H9 (cell line): ENCODE results near the gene SPESP1. TPM values are rescaled to one million over a fixed set of nuclear protein-coding genes. Genes with fewer than 3 reads are reported as not detected.

Experiments used
- DNase-seq: peaks from one replicate; pipeline ENCODE4 v3.0.0-alpha.2; 2017
- H2AFZ ChIP-seq: one replicate; pipeline ENCODE4 v1.6.1; 2013; ENCODE audit warnings: mild to moderate bottlenecking, low read length, control low read depth, moderate library complexity
- H2AK5ac ChIP-seq: 2 replicates; pipeline ENCODE4 v1.6.1; 2013; ENCODE audit warnings: low read length, control low read depth, mixed read lengths; ENCODE audit not compliant: insufficient read length
- H2BK120ac ChIP-seq: one replicate; pipeline ENCODE4 v1.6.1; 2013; ENCODE audit warnings: low read depth, mild to moderate bottlenecking, low read length, control low read depth, inconsistent platforms; ENCODE audit not compliant: poor library complexity, severe bottlenecking
- H2BK12ac ChIP-seq: 2 replicates; pipeline ENCODE4 v1.6.1; 2013; ENCODE audit warnings: low read length, control low read depth, mixed read lengths, low read depth; ENCODE audit not compliant: insufficient read length
- H2BK15ac ChIP-seq: 2 replicates; pipeline ENCODE4 v1.6.1; 2013; ENCODE audit warnings: low read depth, low read length, control low read depth
- H2BK20ac ChIP-seq: one replicate; pipeline ENCODE4 v1.6.1; 2013; ENCODE audit warnings: low read depth, mild to moderate bottlenecking, low read length, control low read depth, inconsistent platforms; ENCODE audit not compliant: poor library complexity, severe bottlenecking
- H2BK5ac ChIP-seq: 2 replicates; pipeline ENCODE4 v1.6.1; 2013; ENCODE audit warnings: low read length, control low read depth, mixed read lengths; ENCODE audit not compliant: insufficient read length
- H3K14ac ChIP-seq: 2 replicates; pipeline ENCODE4 v1.6.1; 2013; ENCODE audit warnings: low read length, control low read depth; ENCODE audit not compliant: insufficient read depth
- H3K18ac ChIP-seq: 2 replicates; pipeline ENCODE4 v1.6.1; 2013; ENCODE audit warnings: low read depth, mild to moderate bottlenecking, mixed read lengths, low read length, control low read depth; ENCODE audit not compliant: insufficient read length
- H3K23ac ChIP-seq: 2 replicates; pipeline ENCODE4 v1.6.1; 2013; ENCODE audit warnings: low read length, control low read depth, mixed read lengths, low read depth; ENCODE audit not compliant: insufficient read length
- H3K23me2 ChIP-seq: 2 replicates; pipeline ENCODE4 v1.6.1; 2013; ENCODE audit warnings: low read depth, mild to moderate bottlenecking, mixed read lengths, low read length, control low read depth; ENCODE audit not compliant: insufficient read length, poor library complexity, severe bottlenecking
- H3K27ac ChIP-seq: 2 replicates; pipeline ENCODE4 v1.5.1; 2013; ENCODE audit warnings: low read length, control low read depth, mixed read lengths, low read depth; ENCODE audit not compliant: insufficient read length
- H3K27me3 ChIP-seq: 2 replicates; pipeline ENCODE4 v1.6.1; 2013; ENCODE audit warnings: low read length, control low read depth, inconsistent platforms; ENCODE audit not compliant: insufficient read depth
- H3K4ac ChIP-seq: 2 replicates; pipeline ENCODE4 v1.6.1; 2013; ENCODE audit warnings: low read depth, mild to moderate bottlenecking, control low read depth, inconsistent platforms, low read length, moderate library complexity
- H3K4me1 ChIP-seq: 2 replicates; pipeline ENCODE4 v1.6.1; 2013; ENCODE audit warnings: low read length, control low read depth, inconsistent platforms; ENCODE audit not compliant: insufficient read depth
- H3K4me2 ChIP-seq: 2 replicates; pipeline ENCODE4 v1.6.1; 2013; ENCODE audit warnings: low read length, control low read depth, mixed read lengths; ENCODE audit not compliant: insufficient read length, insufficient read depth
- H3K56ac ChIP-seq: 2 replicates; pipeline ENCODE4 v1.6.1; 2013; ENCODE audit warnings: low read depth, mild to moderate bottlenecking, mixed read lengths, low read length, control low read depth; ENCODE audit not compliant: insufficient read length
- H3K79me1 ChIP-seq: 2 replicates; pipeline ENCODE4 v1.6.1; 2013; ENCODE audit warnings: low read depth, mild to moderate bottlenecking, moderate library complexity, low read length, control low read depth, inconsistent platforms; ENCODE audit not compliant: insufficient read depth, poor library complexity, severe bottlenecking
- H3K79me2 ChIP-seq: 2 replicates; pipeline ENCODE4 v1.6.1; 2013; ENCODE audit warnings: low read length, control low read depth, inconsistent platforms; ENCODE audit not compliant: insufficient read depth
- H3K9ac ChIP-seq: 2 replicates; pipeline ENCODE4 v1.6.1; 2013; ENCODE audit warnings: low read length, control low read depth, mixed read lengths; ENCODE audit not compliant: insufficient read length; ENCODE audit errors: extremely low read depth
- H3K9me3 ChIP-seq: one replicate; pipeline ENCODE4 v1.6.1; 2013; ENCODE audit warnings: low read depth, low read length, inconsistent platforms; ENCODE audit not compliant: control insufficient read depth
- H3T11ph ChIP-seq: one replicate; pipeline ENCODE4 v1.6.1; 2013; ENCODE audit warnings: mild to moderate bottlenecking, low read length, control low read depth, inconsistent platforms
- H4K20me1 ChIP-seq: one replicate; pipeline ENCODE4 v1.6.1; 2013; ENCODE audit not compliant: control insufficient read depth, insufficient read length, insufficient read depth
- H4K5ac ChIP-seq: 2 replicates; pipeline ENCODE4 v1.6.1; 2013; ENCODE audit warnings: low read depth, mild to moderate bottlenecking, mixed read lengths, low read length, control low read depth; ENCODE audit not compliant: insufficient read length
- H4K8ac ChIP-seq: replicated peaks from 2 replicates; pipeline ENCODE4 v1.6.1; 2013; ENCODE audit warnings: low read length, control low read depth, mixed read lengths, low read depth; ENCODE audit not compliant: insufficient read length
- H4K91ac ChIP-seq: 2 replicates; pipeline ENCODE4 v1.6.1; 2013; ENCODE audit warnings: low read depth, mild to moderate bottlenecking, moderate library complexity, mixed read lengths, low read length, control low read depth; ENCODE audit not compliant: insufficient read length
- H3K27ac Mint-ChIP-seq, 3 experiments: 2 replicates in 2 of 3; 3 replicates in 1 of 3; pipeline ENCODE4 v1.8.0; 2020 to 2021; ENCODE audit warnings: mixed read lengths in 3 of 3, mild to moderate bottlenecking in 1 of 3, moderate library complexity in 1 of 3
- H3K27me3 Mint-ChIP-seq: 2 replicates; pipeline ENCODE4 v1.8.0; 2021; ENCODE audit warnings: low read depth, mild to moderate bottlenecking, moderate library complexity, mixed read lengths
- H3K36me3 Mint-ChIP-seq, 3 experiments: 2 replicates in 2 of 3; 3 replicates in 1 of 3; pipeline ENCODE4 v1.8.0; 2020 to 2021; ENCODE audit warnings: low read depth in 3 of 3, mixed read lengths in 3 of 3; ENCODE audit not compliant: insufficient read depth in 1 of 3
- H3K4me1 Mint-ChIP-seq, 2 experiments: 2 replicates each; pipeline ENCODE4 v1.8.0; 2020; ENCODE audit warnings: mixed read lengths in 2 of 2
- H3K4me3 Mint-ChIP-seq, 2 experiments: 2 replicates in 1 of 2; 3 replicates in 1 of 2; pipeline ENCODE4 v1.8.0; 2020 to 2021; ENCODE audit warnings: mild to moderate bottlenecking in 2 of 2, mixed read lengths in 2 of 2, moderate library complexity in 1 of 2
- H3K9me3 Mint-ChIP-seq, 2 experiments: 2 replicates in 1 of 2; 3 replicates in 1 of 2; pipeline ENCODE4 v1.8.0; 2020; ENCODE audit warnings: mild to moderate bottlenecking in 2 of 2, mixed read lengths in 2 of 2, moderate library complexity in 1 of 2
- CTCF ChIP-seq: fragments of 200-600 bp; sonication (generic); conservative IDR thresholded peaks from 3 replicates; pipeline ENCODE4 v1.8.0; 2021; ENCODE audit warnings: antibody characterized with exemption, mild to moderate bottlenecking
- WGBS: extraction: QIAGEN DNeasy Blood & Tissue Kit; methylation state at CpG from one replicate; pipeline ENCODE4 v1.1.7; 2013; ENCODE audit warnings: missing lambda C conversion rate, low lambda C conversion rate, mixed read lengths; ENCODE audit not compliant: insufficient read length; ENCODE audit errors: extremely low coverage; 5-methylcytosine and 5-hydroxymethylcytosine counted together
- total RNA-seq: library from RNA; stranded (reverse); gene quantifications from 2 replicates; pipeline ENCODE4 v1.2.1, GENCODE V29; 2021

SPESP1 gene
- total RNA-seq, 1 experiment from 2014 or later: not detected

GRCh38 chr15:68990992-68991500 is 60.7 kb downstream of the SPESP1 start:
- no peak for DNase-seq
- Histone ChIP-seq H2BK120ac (no peak overlapping the region), H3K4ac (no peak overlapping the region), H2AFZ (no peak overlapping the region), H2BK15ac (no peak overlapping the region), H3K23me2 (no peaks in the 10 kb centered on the region), H4K5ac (no peak overlapping the region), H4K91ac (no peak overlapping the region), H3K4me2 (no peak overlapping the region), H2BK20ac (no peak overlapping the region), H3K27me3 (no peaks in the 10 kb centered on the region), H3K9me3 (no peaks in the 10 kb centered on the region), H3K9ac (no peak overlapping the region), H3T11ph (no peak overlapping the region), H3K14ac (no peak overlapping the region), H3K79me2 (no peaks in the 10 kb centered on the region), H3K23ac (no peak overlapping the region), H3K79me1 (no peaks in the 10 kb centered on the region), H4K8ac (no peak overlapping the region), H3K27ac (no peak overlapping the region), H3K56ac (no peak overlapping the region), H3K18ac (no peak overlapping the region), H4K20me1 (no peaks in the 10 kb centered on the region), H2BK5ac (no peak overlapping the region), H2BK12ac (no peak overlapping the region), H2AK5ac (no peak overlapping the region), H3K4me1 (peaks cover 5% of the 10 kb centered on the region; the same call in 1 of the 2 replicates)
- WGBS: no CpG with 5 or more reads among the region's 5 CpGs
- Mint-ChIP-seq H3K27me3 (peaks cover 37% of the 10 kb centered on the region), H3K4me3 (no peak overlapping the region; a peak in 1 of 5 replicates), H3K36me3 (peaks cover 7 to 20% (median 12%) of the 10 kb centered on the region in 3 experiments), H3K27ac (no peak overlapping the region), H3K4me1 (peaks cover 29 to 30% of the 10 kb centered on the region in 2 experiments), H3K9me3 (peaks cover 15 to 21% of the 10 kb centered on the region in 2 experiments)
- TF ChIP-seq CTCF: no peak
